ENCODE data around the gene CHRNA1.

CHRNA1 gene

GRCh38 chr2:174781298-174781697 is 17.0 kb upstream of the CHRNA1 start:
- no peak for DNase-seq

- no peak for DNase-seq
Observed at GRCh38 chr2:174780856-174781255, 16.6 kb upstream of the CHRNA1 start.

DNA sequence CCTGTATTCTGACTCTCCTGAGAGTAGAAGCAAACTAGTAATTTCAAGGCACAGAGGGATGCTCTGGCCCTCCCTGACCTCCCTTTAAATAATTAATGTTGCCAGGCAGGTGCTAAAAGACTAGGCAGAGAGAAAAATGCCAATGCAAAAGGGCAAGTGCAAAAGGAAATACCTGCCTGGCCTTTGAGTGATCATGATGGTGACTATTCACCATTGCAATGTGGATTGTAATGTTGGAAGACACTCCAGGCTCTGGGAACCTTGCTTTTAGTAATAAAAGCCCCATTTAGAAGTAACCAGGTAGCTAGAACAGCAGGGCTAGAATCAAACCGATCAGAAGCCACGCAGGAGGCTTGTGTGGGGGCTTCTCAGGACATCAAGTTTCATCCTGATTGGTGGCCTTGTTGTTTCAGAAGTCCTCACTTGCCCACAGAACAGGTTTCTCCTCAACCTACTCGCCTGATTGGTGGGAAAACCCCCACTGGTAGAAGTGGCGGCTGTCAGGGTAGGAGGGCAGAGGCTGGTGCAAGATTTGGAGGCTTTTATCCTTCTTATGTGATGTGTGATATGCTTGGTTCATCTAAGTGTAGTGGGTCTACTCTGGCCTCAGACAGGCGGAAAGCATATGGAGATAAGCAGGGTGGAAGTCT is 16.0 kb upstream of the CHRNA1 start:
- DNase-seq, result no peak

- DNase-seq, result no peak
Observed at GRCh38 chr2:174779361-174779928, 15.2 kb upstream of the CHRNA1 start.

DNA sequence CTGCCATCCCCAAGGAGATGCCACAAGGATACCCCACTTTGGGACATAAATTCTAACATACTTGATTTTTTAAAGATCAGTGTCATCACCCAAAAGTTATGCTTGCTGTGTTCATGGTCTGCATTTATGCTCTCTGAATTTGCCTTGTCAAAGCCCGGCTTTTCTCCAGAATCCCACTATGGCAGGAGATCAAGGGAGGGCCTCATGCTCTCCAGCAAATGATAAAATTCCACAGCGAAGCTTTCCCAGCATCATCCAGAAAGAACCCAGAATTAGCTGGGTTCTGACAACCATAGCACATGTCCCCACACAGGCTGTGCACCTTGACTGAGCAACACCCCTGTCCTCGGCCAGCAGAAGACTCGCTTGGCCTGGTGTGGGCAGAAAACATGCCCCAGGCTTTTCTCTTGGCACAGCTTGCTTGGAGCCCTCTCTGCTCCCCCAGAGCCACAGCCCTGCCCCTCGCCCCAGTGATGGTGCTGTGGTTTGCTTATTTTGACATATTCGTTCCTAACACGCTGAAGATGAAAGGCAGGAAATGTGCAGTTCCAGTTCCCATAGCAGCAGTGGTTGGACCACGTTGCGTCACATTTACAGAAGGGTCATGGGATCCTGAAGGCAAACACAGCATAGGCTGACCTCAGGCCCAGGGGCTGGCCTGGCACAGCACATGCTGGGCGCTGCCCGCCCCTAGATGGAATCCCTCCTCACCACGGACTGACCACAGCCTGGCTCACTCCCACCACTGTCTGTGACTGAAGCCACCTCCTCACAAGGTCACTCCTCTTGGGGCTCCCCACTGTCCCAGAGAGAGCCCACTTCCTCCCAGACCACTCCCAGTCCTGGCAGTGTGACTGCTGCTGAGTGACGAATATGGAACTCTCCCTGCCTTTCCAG is 14.1 kb upstream of the CHRNA1 start:
- DNase-seq, result peak; percentile 78

- DNase-seq, result no peak
Observed at GRCh38 chr2:174777347-174778084, 13.2 kb upstream of the CHRNA1 start.

DNA sequence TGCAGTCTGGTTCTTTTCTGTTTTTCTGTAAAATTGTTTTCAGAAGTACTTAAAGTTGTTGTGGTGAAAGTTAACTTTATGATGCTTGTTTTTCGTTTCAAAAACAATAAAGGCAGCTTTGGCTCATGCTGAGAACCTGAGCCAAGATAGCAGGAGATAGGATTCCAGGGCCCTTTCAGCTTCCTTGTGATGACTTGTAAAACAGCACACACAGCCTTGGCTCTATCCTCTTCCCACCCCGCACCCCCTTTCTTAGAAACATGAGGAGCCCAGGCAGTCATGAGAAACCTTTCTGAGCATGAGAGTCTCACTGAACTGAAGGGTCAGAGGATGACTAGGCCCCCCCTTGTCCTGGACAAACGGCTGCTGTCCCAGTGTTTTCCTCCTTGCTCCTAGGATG is 12.4 kb upstream of the CHRNA1 start:
- no peak for DNase-seq

GRCh38 chr2:174776223-174776622 is 12.0 kb upstream of the CHRNA1 start:
- no peak for DNase-seq

GRCh38 chr2:174775571-174775980 is 11.3 kb upstream of the CHRNA1 start:
- DNase-seq, result no peak

DNA sequence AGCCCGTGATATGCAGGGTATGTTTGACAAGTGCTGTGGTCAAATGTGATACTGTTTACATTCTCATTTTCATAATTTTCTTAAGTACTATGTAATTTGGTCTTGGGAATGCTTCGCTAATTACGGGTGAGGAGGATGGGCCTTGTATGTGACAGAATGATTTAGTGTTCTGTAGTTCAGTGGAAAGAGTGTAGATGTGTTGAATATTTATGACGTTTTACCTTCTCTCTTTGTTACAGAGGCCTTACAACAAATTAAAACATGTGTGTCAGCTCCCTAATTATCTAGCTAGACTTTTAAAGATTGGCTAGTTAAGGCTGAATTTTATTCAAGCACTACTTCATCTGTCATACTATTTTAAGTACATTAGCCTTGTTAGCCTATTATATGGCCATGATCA is 10.6 kb upstream of the CHRNA1 start:
- DNase-seq, result no peak

- DNase-seq, result no peak
Observed at GRCh38 chr2:174773215-174773614, 8.9 kb upstream of the CHRNA1 start.

DNA sequence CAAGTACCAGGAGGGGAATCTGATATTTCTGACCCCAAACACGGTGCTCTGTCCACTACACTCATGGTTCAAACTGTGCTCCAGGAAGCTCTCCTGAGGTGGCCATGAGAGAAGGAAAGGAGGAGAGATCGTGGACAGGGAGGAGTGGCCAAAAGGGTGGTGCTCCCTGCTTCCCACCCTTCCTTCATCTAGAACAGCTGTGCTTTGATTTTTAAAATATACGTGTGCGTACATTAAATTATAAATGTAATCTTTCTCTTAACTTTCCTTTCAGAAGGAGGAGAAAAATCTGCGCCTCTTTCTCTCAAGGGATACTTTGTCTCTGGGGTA is 8.2 kb upstream of the CHRNA1 start:
- DNase-seq, result no peak

DNA sequence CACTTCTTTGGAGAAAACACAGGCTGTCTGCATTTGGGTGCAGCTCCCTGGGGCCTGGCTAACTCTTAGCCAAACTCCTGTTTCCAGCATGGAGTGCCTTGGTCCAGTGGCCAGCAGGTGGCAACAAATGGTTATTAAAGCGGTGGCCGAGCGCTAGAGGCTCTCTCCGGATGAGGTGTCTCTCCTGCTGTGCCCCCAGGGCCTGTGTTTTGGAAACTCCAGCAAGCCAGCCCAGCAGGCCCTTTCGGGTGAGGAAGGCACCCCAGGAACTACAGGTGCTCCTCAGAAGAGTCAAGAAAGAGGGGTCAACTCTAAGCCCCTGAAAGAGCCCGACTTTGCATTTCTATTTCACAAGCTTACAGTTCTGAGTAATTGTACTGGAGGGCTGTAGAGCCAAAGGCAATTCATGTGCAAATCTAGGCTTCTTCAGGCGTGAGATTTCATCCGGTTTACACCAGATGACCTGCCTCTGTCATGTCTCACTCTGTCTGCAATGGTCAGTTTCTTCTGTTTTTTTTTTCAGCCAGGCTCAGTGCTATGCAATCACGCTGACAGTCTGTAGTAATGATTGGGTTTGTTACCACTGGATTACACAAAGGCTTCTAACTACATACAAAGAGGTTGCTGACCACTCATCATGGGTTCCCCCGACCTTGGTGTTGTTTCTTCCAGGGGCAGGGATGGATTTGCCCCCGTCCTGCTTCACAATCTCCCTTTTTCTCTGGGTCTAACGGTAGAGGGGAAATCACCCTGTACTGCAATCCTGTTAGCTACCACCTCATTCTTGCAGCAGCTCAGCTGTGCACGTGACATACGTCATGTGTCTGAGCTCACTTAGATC is 7.6 kb upstream of the CHRNA1 start:
- peak; percentile 69 for DNase-seq

GRCh38 chr2:174771136-174771535 is 6.9 kb upstream of the CHRNA1 start:
- DNase-seq, result no peak

- no peak for DNase-seq
Observed at GRCh38 chr2:174768557-174768956, 4.3 kb upstream of the CHRNA1 start.

DNA sequence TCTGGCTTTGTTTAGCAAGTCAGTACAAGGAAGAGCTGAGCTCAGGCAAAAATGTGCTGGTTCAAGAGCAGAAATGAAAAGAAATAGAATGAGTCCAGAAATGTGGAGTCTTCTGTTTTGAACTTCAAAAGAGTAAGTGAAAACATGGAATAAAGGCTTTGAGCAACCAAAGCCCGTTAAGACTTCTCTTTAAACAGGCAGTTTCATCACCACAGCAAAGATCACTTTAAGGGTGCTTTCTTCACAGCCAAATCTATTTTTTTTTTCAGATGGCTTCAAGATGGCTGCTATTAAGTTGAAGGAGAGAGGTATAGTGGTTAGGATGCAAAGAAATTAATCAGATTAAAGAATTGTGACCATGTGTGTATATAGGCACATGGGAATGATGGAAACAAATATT is 2.0 kb upstream of the CHRNA1 start:
- DNase-seq, result no peak

DNA sequence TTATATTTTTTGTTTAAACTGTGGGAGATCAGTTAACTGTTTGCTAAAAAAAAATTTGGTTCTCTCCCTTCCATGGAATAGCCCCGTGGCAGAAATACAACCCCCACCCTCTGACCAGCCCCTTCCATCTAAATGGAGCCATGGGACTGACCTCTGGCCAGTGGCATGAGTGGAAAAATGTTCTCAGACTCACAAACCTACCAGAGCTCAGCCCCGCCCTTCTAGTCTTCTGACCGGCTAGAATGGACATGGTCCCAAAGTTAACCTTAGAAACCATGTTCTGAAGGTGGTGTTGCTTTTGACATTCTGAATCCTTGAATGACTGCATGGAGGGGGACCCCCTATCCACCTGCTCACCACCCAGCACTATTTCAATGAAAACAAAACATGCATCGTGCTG is 1.3 kb upstream of the CHRNA1 start:
- no peak for DNase-seq

DNA sequence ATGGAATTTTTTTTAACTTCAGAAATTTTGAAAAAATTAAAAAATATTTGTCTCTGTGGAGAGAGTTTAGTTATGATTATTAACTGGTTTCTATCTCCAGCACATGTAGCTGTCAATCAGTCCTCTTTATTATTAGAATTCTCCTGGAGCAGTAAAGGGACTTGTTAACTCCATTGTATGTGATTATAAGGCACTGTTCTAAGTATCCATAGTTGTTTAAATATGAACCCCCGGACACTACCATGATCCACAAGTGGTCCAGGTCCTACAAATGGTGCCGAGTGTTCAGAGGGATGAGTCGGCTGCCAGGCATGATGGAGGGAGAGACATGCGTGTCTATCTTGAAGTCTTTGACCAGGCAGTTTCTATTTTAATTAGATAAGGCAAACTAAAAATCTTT is 492 bp downstream of the CHRNA1 start:
- no peak for DNase-seq

- DNase-seq, result no peak
Observed at GRCh38 chr2:174762464-174762863, 1.8 kb downstream of the CHRNA1 start.

GRCh38 chr2:174761837-174762236 is 2.4 kb downstream of the CHRNA1 start:
- DNase-seq, result no peak

GRCh38 chr2:174760845-174761473 is 3.3 kb downstream of the CHRNA1 start:
- no peak for DNase-seq

Measured in stimulated activated CD4-positive, alpha-beta T cell treated with anti-CD3 and anti-CD28 coated beads, Interleukin-15, amount 100 ng/mL, for 24 hours (primary cell).